ENCODE results near the gene TBATA. TPM values are rescaled to one million over a fixed set of nuclear protein-coding genes. Genes with fewer than 3 reads are reported as not detected.

TBATA gene
- total and polyA plus RNA-seq, 2 experiments from 2014 or later = not detected

DNA sequence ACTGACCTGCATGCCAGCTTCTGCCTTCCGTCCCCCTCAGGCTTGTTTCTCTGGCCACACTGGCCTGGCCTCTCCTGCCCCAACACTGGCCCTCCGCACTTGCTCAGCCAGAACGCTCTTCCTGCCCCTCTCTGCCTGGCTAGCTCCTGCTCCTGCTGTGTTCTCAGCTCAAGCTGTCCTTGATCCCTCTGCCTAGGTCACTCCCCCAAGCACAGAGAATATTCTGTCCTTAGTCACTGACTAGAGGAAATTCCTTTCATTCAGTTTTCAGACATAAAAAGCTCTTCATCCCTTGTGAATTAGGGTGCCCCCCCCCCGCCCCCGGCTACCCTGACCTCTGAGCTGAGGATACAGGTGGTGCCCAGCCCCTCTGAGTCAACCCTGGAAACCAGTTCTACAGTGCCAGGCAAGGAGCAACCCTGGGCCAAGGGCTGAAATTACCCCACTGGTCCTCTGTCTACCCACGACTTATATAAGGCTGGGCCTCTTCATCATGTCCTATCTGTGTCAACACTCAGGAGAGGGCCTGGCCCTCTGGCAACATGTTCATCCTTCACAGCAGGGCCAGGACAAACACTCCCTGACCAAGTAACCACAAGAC is 23.9 kb upstream of the TBATA start:
- Histone ChIP-seq H3K36me3 (no peaks in the 10 kb centered on the region), H3K9me3 (ENCODE audit: low read depth) (no peaks in the 10 kb centered on the region), H3K27me3 (no peaks in the 10 kb centered on the region), H3K27ac (no peak overlapping the region), H3K4me3 (no peak overlapping the region), H3K4me1 (ENCODE audit: low read depth) (no peaks in the 10 kb centered on the region)
- TF ChIP-seq, protein P1, sequence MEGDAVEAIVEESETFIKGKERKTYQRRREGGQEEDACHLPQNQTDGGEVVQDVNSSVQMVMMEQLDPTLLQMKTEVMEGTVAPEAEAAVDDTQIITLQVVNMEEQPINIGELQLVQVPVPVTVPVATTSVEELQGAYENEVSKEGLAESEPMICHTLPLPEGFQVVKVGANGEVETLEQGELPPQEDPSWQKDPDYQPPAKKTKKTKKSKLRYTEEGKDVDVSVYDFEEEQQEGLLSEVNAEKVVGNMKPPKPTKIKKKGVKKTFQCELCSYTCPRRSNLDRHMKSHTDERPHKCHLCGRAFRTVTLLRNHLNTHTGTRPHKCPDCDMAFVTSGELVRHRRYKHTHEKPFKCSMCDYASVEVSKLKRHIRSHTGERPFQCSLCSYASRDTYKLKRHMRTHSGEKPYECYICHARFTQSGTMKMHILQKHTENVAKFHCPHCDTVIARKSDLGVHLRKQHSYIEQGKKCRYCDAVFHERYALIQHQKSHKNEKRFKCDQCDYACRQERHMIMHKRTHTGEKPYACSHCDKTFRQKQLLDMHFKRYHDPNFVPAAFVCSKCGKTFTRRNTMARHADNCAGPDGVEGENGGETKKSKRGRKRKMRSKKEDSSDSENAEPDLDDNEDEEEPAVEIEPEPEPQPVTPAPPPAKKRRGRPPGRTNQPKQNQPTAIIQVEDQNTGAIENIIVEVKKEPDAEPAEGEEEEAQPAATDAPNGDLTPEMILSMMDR (IDR thresholded peaks at IDR 0.05; ENCODE audit: low read depth, low read length) = no peak
- DNase-seq (ENCODE audit: low read depth in 1 of 2, low spot score in 1 of 2) = peak in 1 of 2 donors; percentile 31

DNA sequence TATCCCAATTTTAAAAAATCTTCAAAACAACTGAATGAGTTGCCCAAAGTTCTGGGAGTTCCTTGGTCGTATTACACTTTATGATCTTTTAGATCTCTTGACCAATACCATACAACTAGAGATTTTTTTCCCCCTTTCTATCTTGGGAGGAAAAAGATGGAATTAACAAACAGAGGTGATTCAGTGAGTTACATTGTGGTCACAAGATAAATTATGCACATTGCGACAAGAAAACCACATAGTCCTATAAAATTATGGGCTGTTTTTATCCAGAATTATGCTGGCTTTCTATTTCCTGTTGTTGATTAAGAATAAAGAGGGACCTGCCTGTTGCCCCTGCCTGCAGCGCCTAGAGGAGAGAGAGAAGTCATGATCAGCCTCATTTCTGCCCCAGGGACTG is 22.4 kb upstream of the TBATA start:
- Histone ChIP-seq H3K36me3 (no peaks in the 10 kb centered on the region), H3K27me3 (no peaks in the 10 kb centered on the region), H3K27ac (no peak overlapping the region), H3K4me1 (ENCODE audit: low read depth) (no peaks in the 10 kb centered on the region), H3K9me3 (ENCODE audit: low read depth) (no peaks in the 10 kb centered on the region), H3K4me3 (no peak overlapping the region)
- TF ChIP-seq, protein P1 (IDR thresholded peaks at IDR 0.05; ENCODE audit: low read depth, low read length) = no peak
- no peak for DNase-seq (ENCODE audit: low read depth in 1 of 2, low spot score in 1 of 2)

DNA sequence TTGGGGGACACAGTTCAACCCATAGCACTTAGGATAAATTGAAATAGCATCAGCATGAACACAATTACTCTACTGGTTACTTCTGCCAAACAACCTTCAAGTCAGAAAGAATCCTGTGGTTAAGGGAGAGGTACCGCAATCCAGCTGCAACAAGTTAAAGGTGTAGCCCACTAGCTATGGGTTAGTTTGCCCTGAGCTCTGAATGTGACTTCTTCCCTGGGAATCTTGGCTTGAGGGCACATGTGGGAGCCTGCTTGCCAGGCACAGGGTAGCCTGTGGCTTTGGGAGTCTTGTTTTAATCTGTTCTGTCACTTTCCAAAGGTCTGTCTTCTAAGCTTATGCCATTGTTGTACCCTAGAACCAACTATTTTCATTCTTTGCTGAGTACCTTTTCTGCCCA is 21.7 kb upstream of the TBATA start:
- Histone ChIP-seq H3K27me3 (no peaks in the 10 kb centered on the region), H3K4me3 (no peak overlapping the region), H3K9me3 (ENCODE audit: low read depth) (no peaks in the 10 kb centered on the region), H3K27ac (no peak overlapping the region), H3K4me1 (ENCODE audit: low read depth) (no peaks in the 10 kb centered on the region), H3K36me3 (no peaks in the 10 kb centered on the region)
- no peak for DNase-seq (ENCODE audit: low read depth in 1 of 2, low spot score in 1 of 2)
- TF ChIP-seq, protein P1 (IDR thresholded peaks at IDR 0.05; ENCODE audit: low read depth, low read length) = no peak

DNA sequence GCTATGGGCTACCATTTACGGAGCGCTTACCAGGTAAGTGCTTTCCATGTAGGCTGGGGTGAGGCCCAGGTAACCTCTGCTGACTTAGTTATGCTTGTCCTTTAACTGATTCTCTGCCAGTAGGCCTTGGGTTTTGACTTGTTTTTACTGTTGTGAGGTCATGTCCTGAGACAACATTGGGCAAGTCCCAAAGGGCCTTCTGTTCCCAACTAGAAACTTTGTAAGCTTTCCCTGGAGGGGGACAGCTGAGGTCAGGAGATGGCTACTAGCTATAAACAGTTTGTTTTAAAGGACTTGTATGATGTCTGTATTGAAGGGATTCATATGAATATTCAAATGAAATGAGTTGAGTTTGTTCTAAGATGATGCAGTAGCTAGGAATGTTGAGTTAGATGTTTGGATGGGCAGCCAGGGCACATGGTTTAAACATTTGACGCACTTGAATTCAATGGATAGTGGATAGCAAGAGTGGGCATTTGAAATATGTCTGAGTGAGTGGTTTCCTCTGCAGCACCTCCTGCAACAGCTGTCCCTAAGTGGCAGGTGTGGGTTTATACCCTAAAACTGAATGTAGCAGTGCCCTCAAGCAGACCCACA is 20.5 kb upstream of the TBATA start:
- no peaks in the 10 kb centered on the region for H3K9me3 ChIP-seq (ENCODE audit: low read depth)
- no peak overlapping the region for H3K4me3 ChIP-seq
- DNase-seq (ENCODE audit: low read depth in 1 of 2, low spot score in 1 of 2) = no peak
- H3K27me3 ChIP-seq = no peaks in the 10 kb centered on the region
- no peak overlapping the region for H3K27ac ChIP-seq
- H3K4me1 ChIP-seq (ENCODE audit: low read depth) = no peaks in the 10 kb centered on the region
- H3K36me3 ChIP-seq = no peaks in the 10 kb centered on the region
- TF ChIP-seq, protein P1 (IDR thresholded peaks at IDR 0.05; ENCODE audit: low read depth, low read length) = no peak

DNA sequence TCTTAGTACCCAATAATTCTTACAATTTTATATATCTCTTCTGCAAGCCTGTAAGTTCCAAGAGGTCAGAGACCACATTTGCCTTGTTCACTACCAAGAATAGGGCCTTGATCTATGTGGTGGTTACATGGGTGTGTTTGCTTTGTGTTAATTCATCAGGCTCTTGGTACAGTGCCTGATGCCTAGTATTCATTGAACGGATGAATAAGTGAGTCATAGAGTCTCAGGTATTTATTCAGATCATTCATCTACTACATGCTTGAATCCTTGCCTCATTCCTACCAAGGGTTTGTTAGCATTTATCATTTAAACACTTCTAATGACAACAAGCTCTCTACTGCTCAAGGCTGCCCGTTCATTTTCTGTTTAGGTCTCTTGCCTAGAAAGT is 19.2 kb upstream of the TBATA start:
- Histone ChIP-seq H3K36me3 (no peaks in the 10 kb centered on the region), H3K27ac (no peak overlapping the region), H3K4me1 (ENCODE audit: low read depth) (no peaks in the 10 kb centered on the region), H3K27me3 (no peaks in the 10 kb centered on the region), H3K9me3 (ENCODE audit: low read depth) (no peaks in the 10 kb centered on the region), H3K4me3 (no peak overlapping the region)
- TF ChIP-seq, protein P1 (IDR thresholded peaks at IDR 0.05; ENCODE audit: low read depth, low read length) = no peak
- DNase-seq (ENCODE audit: low read depth in 1 of 2, low spot score in 1 of 2) = no peak

All from cardiac muscle cell (in vitro differentiated cells and primary cell).